Measurements from ENCODE around the gene ZBTB47. TPM values are rescaled to one million over a fixed set of nuclear protein-coding genes. Genes with fewer than 3 reads are reported as not detected.

ZBTB47 gene
- total and polyA plus RNA-seq, 8 donors, result 10.1 to 40.3 (median 23.4) TPM

GRCh38 chr3:42655331-42655888 lies 1.9 kb downstream of the ZBTB47 start:
- H3K36me3 ChIP-seq, result peaks cover 11 to 39% (median 29%) of the 10 kb centered on the region in 4 donors
- peaks cover 48 to 90% (median 67%) of the 10 kb centered on the region in 4 donors for H3K4me1 ChIP-seq
- intact Hi-C loops (cut with DNase I; ENCODE audit: low total_unique reads), result loop anchor here (10.0 kb wide), 1 partner anchor 89 kb away; no protein-coding TSS in a partner anchor
- H3K27ac ChIP-seq, result peak overlapping the region; percentile 78 to 94 (median 91)
- TF ChIP-seq POLR2A (IDR thresholded peaks at IDR 0.05), result no peak
- TF ChIP-seq, protein P1, sequence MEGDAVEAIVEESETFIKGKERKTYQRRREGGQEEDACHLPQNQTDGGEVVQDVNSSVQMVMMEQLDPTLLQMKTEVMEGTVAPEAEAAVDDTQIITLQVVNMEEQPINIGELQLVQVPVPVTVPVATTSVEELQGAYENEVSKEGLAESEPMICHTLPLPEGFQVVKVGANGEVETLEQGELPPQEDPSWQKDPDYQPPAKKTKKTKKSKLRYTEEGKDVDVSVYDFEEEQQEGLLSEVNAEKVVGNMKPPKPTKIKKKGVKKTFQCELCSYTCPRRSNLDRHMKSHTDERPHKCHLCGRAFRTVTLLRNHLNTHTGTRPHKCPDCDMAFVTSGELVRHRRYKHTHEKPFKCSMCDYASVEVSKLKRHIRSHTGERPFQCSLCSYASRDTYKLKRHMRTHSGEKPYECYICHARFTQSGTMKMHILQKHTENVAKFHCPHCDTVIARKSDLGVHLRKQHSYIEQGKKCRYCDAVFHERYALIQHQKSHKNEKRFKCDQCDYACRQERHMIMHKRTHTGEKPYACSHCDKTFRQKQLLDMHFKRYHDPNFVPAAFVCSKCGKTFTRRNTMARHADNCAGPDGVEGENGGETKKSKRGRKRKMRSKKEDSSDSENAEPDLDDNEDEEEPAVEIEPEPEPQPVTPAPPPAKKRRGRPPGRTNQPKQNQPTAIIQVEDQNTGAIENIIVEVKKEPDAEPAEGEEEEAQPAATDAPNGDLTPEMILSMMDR (IDR thresholded peaks at IDR 0.05), result no peak
- TF ChIP-seq POLR2AphosphoS5 (IDR thresholded peaks at IDR 0.05), result no peak
- no peak for TF ChIP-seq EP300 (IDR thresholded peaks at IDR 0.05)
- DNase-seq, result peak; percentile 42 to 60
- H3K4me3 ChIP-seq, result peak overlapping the region; percentile 72 to 84 (median 81)
- no peaks in the 10 kb centered on the region for H3K9me3 ChIP-seq
- no peaks in the 10 kb centered on the region for H3K27me3 ChIP-seq
- 28 to 50% (median 43%) methylated on average over 3 to 4 of the region's 4 CpGs for WGBS, 5 donors

DNA sequence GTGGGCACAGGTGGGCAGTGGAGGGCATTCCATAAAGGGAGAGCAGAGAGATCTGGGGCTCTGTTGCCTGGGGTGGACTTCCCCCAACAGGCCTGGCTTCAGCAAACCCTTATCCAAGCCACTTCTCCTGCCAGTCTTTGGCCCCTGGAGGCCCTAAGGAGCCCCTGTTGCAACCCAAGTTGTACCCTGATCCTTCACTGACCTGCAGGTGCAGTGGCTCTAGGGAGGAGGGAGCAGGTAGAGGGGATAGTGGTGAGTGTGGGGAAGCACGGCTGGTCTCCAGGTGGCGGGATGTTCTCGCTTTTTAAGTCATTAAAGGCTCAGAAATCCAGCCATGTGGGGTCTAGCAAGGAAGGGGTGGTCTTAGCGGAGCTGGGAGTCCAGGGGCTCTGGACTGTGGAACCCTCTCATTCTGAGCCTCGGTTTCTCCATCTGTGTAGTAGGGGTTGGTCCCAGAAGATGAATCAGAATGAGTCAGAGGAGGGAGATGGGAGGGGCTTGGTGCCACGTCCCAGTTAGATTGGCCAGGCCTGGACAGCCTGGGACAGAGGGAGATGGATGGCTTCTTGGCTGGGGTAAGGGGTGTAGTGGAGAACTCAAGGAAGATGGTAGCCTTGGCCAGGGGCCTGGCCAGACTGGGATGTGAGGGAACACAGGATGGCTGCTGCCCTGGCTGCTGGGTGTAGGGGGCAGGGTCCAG lies 2.6 kb downstream of the ZBTB47 start:
- Histone ChIP-seq H3K4me3 (peak overlapping the region in 2 of 4 donors; percentile 80 to 82), H3K36me3 (peaks cover 11 to 39% (median 32%) of the 10 kb centered on the region in 4 donors), H3K27me3 (no peaks in the 10 kb centered on the region), H3K27ac (peak overlapping the region; percentile 25 to 94 (median 91)), H3K9me3 (no peaks in the 10 kb centered on the region), H3K4me1 (peaks cover 46 to 86% (median 65%) of the 10 kb centered on the region in 4 donors)
- TF ChIP-seq POLR2AphosphoS5 (IDR thresholded peaks at IDR 0.05), result peak in 1 of 3 donors; percentile 26
- TF ChIP-seq, protein P1 (IDR thresholded peaks at IDR 0.05), result no peak
- intact Hi-C loops (cut with DNase I; ENCODE audit: low total_unique reads), result loop anchor here (10.0 kb wide), 1 partner anchor 89 kb away; no protein-coding TSS in a partner anchor
- 76 to 86% (median 76%) methylated on average over 6 of the region's 6 CpGs for WGBS, 5 donors
- DNase-seq, result no peak

- TF ChIP-seq EP300 (IDR thresholded peaks at IDR 0.05) (no peak), POLR2AphosphoS5 (IDR thresholded peaks at IDR 0.05) (no peak), POLR2A (IDR thresholded peaks at IDR 0.05) (no peak)
- TF ChIP-seq, protein P1 (IDR thresholded peaks at IDR 0.05), result no peak
- peak overlapping the region; percentile 9 to 94 (median 91) for H3K27ac ChIP-seq
- no peaks in the 10 kb centered on the region for H3K9me3 ChIP-seq
- WGBS, 5 donors, result 79 to 84% (median 81%) methylated on average over 4 to 9 of the region's 9 CpGs
- H3K36me3 ChIP-seq, result peaks cover 11 to 46% (median 36%) of the 10 kb centered on the region in 4 donors
- no peak overlapping the region for H3K4me3 ChIP-seq
- DNase-seq, result no peak
- H3K27me3 ChIP-seq, result no peaks in the 10 kb centered on the region
- peaks cover 38 to 78% (median 57%) of the 10 kb centered on the region in 4 donors for H3K4me1 ChIP-seq
- intact Hi-C loops (cut with DNase I; ENCODE audit: low total_unique reads), result loop anchor here (10.0 kb wide), 1 partner anchor 88 kb away; no protein-coding TSS in a partner anchor
Observed at GRCh38 chr3:42656680-42657610, 3.4 kb downstream of the ZBTB47 start.

DNA sequence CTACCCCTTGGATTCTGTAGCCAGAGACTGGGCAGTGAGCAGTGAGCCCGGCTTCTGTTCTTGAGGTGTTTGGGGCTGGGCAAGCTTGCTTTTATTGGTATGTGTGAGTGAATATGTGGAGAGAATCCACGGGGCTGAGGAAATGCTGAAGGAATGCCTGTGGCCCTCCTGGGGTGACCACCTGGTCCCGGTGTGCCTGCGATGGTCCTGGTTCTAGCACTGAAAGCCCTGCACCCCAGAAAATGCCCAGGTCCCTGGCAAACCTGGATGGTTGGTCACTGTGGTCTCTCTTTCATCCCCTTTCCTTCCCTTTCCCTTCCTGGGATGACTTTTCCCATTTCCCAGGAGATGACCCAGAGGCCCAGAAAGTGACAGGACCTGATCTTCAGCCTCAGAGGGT lies 4.2 kb downstream of the ZBTB47 start:
- H3K4me3 ChIP-seq, result no peak overlapping the region
- H3K27me3 ChIP-seq, result no peaks in the 10 kb centered on the region
- DNase-seq, result no peak
- H3K4me1 ChIP-seq, result peaks cover 30 to 71% (median 50%) of the 10 kb centered on the region in 4 donors
- H3K9me3 ChIP-seq, result no peaks in the 10 kb centered on the region
- 69 to 83% (median 81%) methylated on average over 4 of the region's 4 CpGs for WGBS, 5 donors
- H3K36me3 ChIP-seq, result peaks cover 11 to 48% (median 38%) of the 10 kb centered on the region in 4 donors
- no peak for TF ChIP-seq POLR2AphosphoS5 (IDR thresholded peaks at IDR 0.05)
- TF ChIP-seq EP300 (IDR thresholded peaks at IDR 0.05), result no peak
- intact Hi-C loops (cut with DNase I; ENCODE audit: low total_unique reads), result loop anchor here (10.0 kb wide), 1 partner anchor 87 kb away; no protein-coding TSS in a partner anchor
- peak overlapping the region in 1 of 5 donors; percentile 94 for H3K27ac ChIP-seq

All from stomach (tissue), 9 donors.